Measurements from ENCODE around the gene TOB1. TPM values are rescaled to one million over a fixed set of nuclear protein-coding genes. Genes with fewer than 3 reads are reported as not detected.

Gene TOB1
- polyA plus RNA-seq, 1 donor (not counting 4 experiments of a cell fraction or from before 2014, with no cell fraction given): 64.4 TPM

- H3K9me3 ChIP-seq (ENCODE audit: control insufficient read depth, low read depth, low read length): no peaks in the 10 kb centered on the region
- no peaks in the 10 kb centered on the region for H3K36me3 ChIP-seq (ENCODE audit: control insufficient read depth in 2 of 2, extremely low read depth in 1 of 2, insufficient read depth in 2 of 2, low read length in 2 of 2)
- no peaks in the 10 kb centered on the region for H3K9me1 ChIP-seq (ENCODE audit: control insufficient read depth, extremely low read depth, insufficient read depth, low read length)
- H3K27me3 ChIP-seq (ENCODE audit: control insufficient read depth, extremely low read depth, insufficient read depth, low read length): no peaks in the 10 kb centered on the region
- H3K9ac ChIP-seq (ENCODE audit: control insufficient read depth, extremely low read depth, insufficient read depth, low read length): peak overlapping the region; percentile 82
- peak overlapping the region in 2 of 3 experiments; percentile 21 to 41 for H3K4me3 ChIP-seq (ENCODE audit: control insufficient read depth in 2 of 3, extremely low read depth in 1 of 3, insufficient read depth in 2 of 3, low read depth in 1 of 3, low read length in 3 of 3)
- H3K27ac ChIP-seq (ENCODE audit: control insufficient read depth, insufficient read depth, low read length): peak overlapping the region; percentile 91
- FAIRE-seq (no peak), DNase-seq (ENCODE audit: low read depth, low spot score) (no peak)
- peaks cover 45% of the 10 kb centered on the region for H3K4me1 ChIP-seq (ENCODE audit: control insufficient read depth, extremely low read depth, insufficient read depth, low read length)
- H4K20me1 ChIP-seq (ENCODE audit: control insufficient read depth, extremely low read depth, insufficient read depth, low read length): no peaks in the 10 kb centered on the region
- H3K79me2 ChIP-seq (ENCODE audit: control insufficient read depth, insufficient read depth, low read length): no peaks in the 10 kb centered on the region
- dilution Hi-C loops (cut with MboI; ENCODE audit: extremely low pct_ligation_motif_present, low sequenced_read_pairs): no loop called here
- no peak for TF ChIP-seq EZH2 (IDR thresholded peaks at IDR 0.05; ENCODE audit: low read length)
- TF ChIP-seq, protein P1, sequence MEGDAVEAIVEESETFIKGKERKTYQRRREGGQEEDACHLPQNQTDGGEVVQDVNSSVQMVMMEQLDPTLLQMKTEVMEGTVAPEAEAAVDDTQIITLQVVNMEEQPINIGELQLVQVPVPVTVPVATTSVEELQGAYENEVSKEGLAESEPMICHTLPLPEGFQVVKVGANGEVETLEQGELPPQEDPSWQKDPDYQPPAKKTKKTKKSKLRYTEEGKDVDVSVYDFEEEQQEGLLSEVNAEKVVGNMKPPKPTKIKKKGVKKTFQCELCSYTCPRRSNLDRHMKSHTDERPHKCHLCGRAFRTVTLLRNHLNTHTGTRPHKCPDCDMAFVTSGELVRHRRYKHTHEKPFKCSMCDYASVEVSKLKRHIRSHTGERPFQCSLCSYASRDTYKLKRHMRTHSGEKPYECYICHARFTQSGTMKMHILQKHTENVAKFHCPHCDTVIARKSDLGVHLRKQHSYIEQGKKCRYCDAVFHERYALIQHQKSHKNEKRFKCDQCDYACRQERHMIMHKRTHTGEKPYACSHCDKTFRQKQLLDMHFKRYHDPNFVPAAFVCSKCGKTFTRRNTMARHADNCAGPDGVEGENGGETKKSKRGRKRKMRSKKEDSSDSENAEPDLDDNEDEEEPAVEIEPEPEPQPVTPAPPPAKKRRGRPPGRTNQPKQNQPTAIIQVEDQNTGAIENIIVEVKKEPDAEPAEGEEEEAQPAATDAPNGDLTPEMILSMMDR (optimal IDR thresholded peaks at IDR 0.05 in 1 of 3, IDR thresholded peaks at IDR 0.05 in 1 of 3, conservative IDR thresholded peaks at IDR 0.05 in 1 of 3; ENCODE audit: extremely low read depth in 1 of 3, insufficient read depth in 2 of 3, low read length in 3 of 3): no peak
- H3K4me2 ChIP-seq (ENCODE audit: control insufficient read depth, extremely low read depth, insufficient read depth, low read depth, low read length): peak overlapping the region; percentile 85
- peak overlapping the region; percentile 71 for H2AFZ ChIP-seq (ENCODE audit: control insufficient read depth, low read length)
Observed at GRCh38 chr17:50904518-50905459, 38.6 kb upstream of the TOB1 start.

- Histone ChIP-seq H3K79me2 (ENCODE audit: control insufficient read depth, insufficient read depth, low read length) (no peaks in the 10 kb centered on the region), H4K20me1 (ENCODE audit: control insufficient read depth, extremely low read depth, insufficient read depth, low read length) (no peaks in the 10 kb centered on the region), H3K9me1 (ENCODE audit: control insufficient read depth, extremely low read depth, insufficient read depth, low read length) (no peaks in the 10 kb centered on the region), H3K4me1 (ENCODE audit: control insufficient read depth, extremely low read depth, insufficient read depth, low read length) (peaks cover 45% of the 10 kb centered on the region), H3K27ac (ENCODE audit: control insufficient read depth, insufficient read depth, low read length) (peak overlapping the region; percentile 91), H3K9me3 (ENCODE audit: control insufficient read depth, low read depth, low read length) (no peaks in the 10 kb centered on the region), H3K4me2 (ENCODE audit: control insufficient read depth, extremely low read depth, insufficient read depth, low read depth, low read length) (peak overlapping the region; percentile 85), H3K9ac (ENCODE audit: control insufficient read depth, extremely low read depth, insufficient read depth, low read length) (peak overlapping the region; percentile 82), H3K4me3 (ENCODE audit: control insufficient read depth in 2 of 3, extremely low read depth in 1 of 3, insufficient read depth in 2 of 3, low read depth in 1 of 3, low read length in 3 of 3) (peak overlapping the region in 2 of 3 experiments; percentile 41 to 57), H2AFZ (ENCODE audit: control insufficient read depth, low read length) (peak overlapping the region; percentile 79), H3K27me3 (ENCODE audit: control insufficient read depth, extremely low read depth, insufficient read depth, low read length) (no peaks in the 10 kb centered on the region), H3K36me3 (ENCODE audit: control insufficient read depth in 2 of 2, extremely low read depth in 1 of 2, insufficient read depth in 2 of 2, low read length in 2 of 2) (no peaks in the 10 kb centered on the region)
- DNase-seq (ENCODE audit: low read depth, low spot score) (no peak), FAIRE-seq (peak; percentile 91)
- no peak for TF ChIP-seq EZH2 (IDR thresholded peaks at IDR 0.05; ENCODE audit: low read length)
- TF ChIP-seq, protein P1 (optimal IDR thresholded peaks at IDR 0.05 in 1 of 3, IDR thresholded peaks at IDR 0.05 in 1 of 3, conservative IDR thresholded peaks at IDR 0.05 in 1 of 3; ENCODE audit: extremely low read depth in 1 of 3, insufficient read depth in 2 of 3, low read length in 3 of 3): no peak
- dilution Hi-C loops (cut with MboI; ENCODE audit: extremely low pct_ligation_motif_present, low sequenced_read_pairs): no loop called here
Observed at GRCh38 chr17:50903604-50904517, 37.7 kb upstream of the TOB1 start.
